Liver (tissue), 10 donors: ENCODE results near the gene COMMD4. TPM values are rescaled to one million over a fixed set of nuclear protein-coding genes. Genes with fewer than 3 reads are reported as not detected.
"Not testable (repeated sequence)": the region's sequence is repeated elsewhere in the genome, so short reads cannot be mapped to it uniquely, and the experiment has no call there.

Source experiments
- DNase-seq: peaks from one replicate; pipeline ENCODE4 v3.0.0-alpha.2; 2017; ENCODE audit warnings: low spot score
- H3K27ac ChIP-seq, 2 donors: one replicate each; pipeline ENCODE4 v1.7.0; 2013; ENCODE audit warnings: inconsistent platforms in 2 of 2, low read length in 2 of 2, control low read depth in 1 of 2, low read depth in 1 of 2, mild to moderate bottlenecking in 1 of 2
- H3K27me3 ChIP-seq, 4 donors: one replicate each; pipeline versions ENCODE4 v1.6.1 to v1.7.0; 2013; ENCODE audit warnings: low read length in 3 of 4, inconsistent platforms in 1 of 4, mild to moderate bottlenecking in 1 of 4, moderate library complexity in 1 of 4; ENCODE audit not compliant: control insufficient read depth in 4 of 4, insufficient read depth in 4 of 4
- H3K36me3 ChIP-seq, 4 donors: one replicate each; pipeline versions ENCODE4 v1.6.1 to v1.7.0; 2013; ENCODE audit warnings: low read length in 3 of 4, mild to moderate bottlenecking in 3 of 4, low read depth in 1 of 4, moderate library complexity in 1 of 4; ENCODE audit not compliant: control insufficient read depth in 4 of 4, insufficient read depth in 3 of 4
- H3K4me1 ChIP-seq, 4 donors: one replicate each; pipeline versions ENCODE4 v1.6.1 to v1.7.0; 2013; ENCODE audit warnings: low read length in 3 of 4, mild to moderate bottlenecking in 3 of 4, moderate library complexity in 1 of 4; ENCODE audit not compliant: control insufficient read depth in 4 of 4, insufficient read depth in 4 of 4
- H3K4me3 ChIP-seq, 3 donors: one replicate each; pipeline versions ENCODE4 v1.6.1 to v1.7.0; 2013; ENCODE audit warnings: low read length in 3 of 3, control low read depth in 1 of 3, low read depth in 1 of 3, mild to moderate bottlenecking in 1 of 3
- H3K9ac ChIP-seq, 2 donors: one replicate each; pipeline ENCODE4 v1.7.0; 2013; ENCODE audit warnings: low read length in 2 of 2, mild to moderate bottlenecking in 2 of 2, moderate library complexity in 2 of 2, control low read depth in 1 of 2, low read depth in 1 of 2
- H3K9me3 ChIP-seq, 4 donors: one replicate each; pipeline versions ENCODE4 v1.6.1 to v1.7.0; 2013; ENCODE audit warnings: low read length in 3 of 4; ENCODE audit not compliant: control insufficient read depth in 4 of 4
- HNF4G ChIP-seq: IDR thresholded peaks from 2 replicates; pipeline ENCODE4 v1.6.1; 2016; ENCODE audit warnings: antibody characterized with exemption
- MAX ChIP-seq: IDR thresholded peaks from 2 replicates; pipeline ENCODE4 v1.6.1; 2016; ENCODE audit warnings: antibody characterized with exemption
- RAD21 ChIP-seq, 2 donors: IDR thresholded peaks; 2 replicates each; pipeline ENCODE4 v1.6.1; 2016; ENCODE audit warnings: antibody characterized with exemption in 2 of 2, mild to moderate bottlenecking in 2 of 2
- REST ChIP-seq: IDR thresholded peaks from 2 replicates; pipeline ENCODE4 v1.6.1; 2016; ENCODE audit warnings: antibody characterized with exemption, mild to moderate bottlenecking
- SP1 ChIP-seq: IDR thresholded peaks from 2 replicates; pipeline ENCODE4 v1.6.1; 2018; ENCODE audit warnings: antibody characterized with exemption, mild to moderate bottlenecking
- WGBS: extraction: QIAGEN DNeasy Blood & Tissue Kit; methylation state at CpG from one replicate; pipeline ENCODE4 v1.1.7; 2013; 5-methylcytosine and 5-hydroxymethylcytosine counted together
- polyA plus RNA-seq, 2 donors: library from polyadenylated mRNA; stranded (reverse) in 1 of 2; unstranded in 1 of 2; fragments of 200-250 nt in 1 of 2; fragments of >200 nt in 1 of 2; fragmentation: Nextera tagmentation in 1 of 2; extraction: Ambion mirVana in 1 of 2; gene quantifications; one replicate each; pipeline versions ENCODE4 v1.2.1 to v1.2.3, GENCODE V29; 2013 to 2015
- small RNA-seq: library from RNA; depleted of rRNA; stranded (forward); fragments of <200 nt; gene quantifications from one replicate; pipeline ENCODE3, GENCODE V24; 2014
- total RNA-seq, 2 donors: library from RNA; depleted of rRNA; stranded (reverse); fragments of >200 nt; gene quantifications; one replicate each; pipeline ENCODE4 v1.2.3, GENCODE V29; 2014
- donor health status: healthy.
- donor health status: healthy.
- donor health status: healthy.
- donor health status: healthy.
- donor health status: healthy.

The COMMD4 gene
- total and polyA plus RNA-seq, 4 donors, result 21.2 to 56.0 (median 37.3) TPM

GRCh38 chr15:75380773-75381172, 44.9 kb downstream of the COMMD4 start:
- Histone ChIP-seq H3K27ac (no peak overlapping the region), H3K36me3 (peaks cover 7 to 46% (median 35%) of the 10 kb centered on the region in 4 donors)

GRCh38 chr15:75383986-75384385, 48.1 kb downstream of the COMMD4 start:
- peaks cover 11 to 62% (median 46%) of the 10 kb centered on the region in 4 donors for H3K36me3 ChIP-seq
- not testable (repeated sequence) for H3K27me3 ChIP-seq, DNase-seq, H3K9me3 ChIP-seq, H3K9ac ChIP-seq, H3K4me1 ChIP-seq, H3K27ac ChIP-seq, H3K4me3 ChIP-seq
- WGBS, result 51% methylated on average over 5 of the region's 5 CpGs

More at GRCh38 chr15:75380773-75381172, 44.9 kb downstream of the COMMD4 start:
- H3K4me1 ChIP-seq, result no peaks in the 10 kb centered on the region
- TF ChIP-seq HNF4G (no peak), REST (no peak), RAD21 (IDR thresholded peaks at IDR 0.05) (no peak), SP1 (no peak), MAX (no peak)
- H3K4me3 ChIP-seq, result no peak overlapping the region
- WGBS, result 85% methylated on average over 4 of the region's 4 CpGs
- DNase-seq, result no peak
- H3K9me3 ChIP-seq, result no peaks in the 10 kb centered on the region
- H3K27me3 ChIP-seq, result no peaks in the 10 kb centered on the region
- H3K9ac ChIP-seq, result no peak overlapping the region

Small RNAs within 50 kb of the gene (small RNA-seq; reads per million reads assigned to genes)
- gene RN7SL327P, result not detected

Other genes starting within 250 kb of the COMMD4 start
- 1 to 10 TPM; 2.3 to 4.0 TPM for gene C15orf39, start 134.2 kb upstream of the COMMD4 start, total RNA-seq
- gene C15orf39, start 134.2 kb upstream of the COMMD4 start, polyA plus RNA-seq, result 1 to 10 TPM; 1.2 to 3.7 TPM
- under 1 TPM in 1 of 2 donors, not detected in 1; 0.08 TPM for gene GOLGA6C, start 77.7 kb upstream of the COMMD4 start, total RNA-seq
- gene GOLGA6C, start 77.7 kb upstream of the COMMD4 start, polyA plus RNA-seq, result not detected
- under 1 TPM; 0.05 to 0.08 TPM for gene GOLGA6D, start 53.2 kb upstream of the COMMD4 start, total RNA-seq
- under 1 TPM; 0.02 to 0.06 TPM for gene GOLGA6D, start 53.2 kb upstream of the COMMD4 start, polyA plus RNA-seq
- gene NEIL1, start 11.0 kb downstream of the COMMD4 start, total RNA-seq, result 10 to 100 TPM in 1 of 2 donors, 1 to 10 TPM in 1; 5.3 to 25.8 TPM
- 10 to 100 TPM; 11.2 to 23.8 TPM for gene NEIL1, start 11.0 kb downstream of the COMMD4 start, polyA plus RNA-seq
- 100 to 1,000 TPM in 1 of 2 donors, 10 to 100 TPM in 1; 61.8 to 143 TPM for gene MAN2C1, start 32.5 kb downstream of the COMMD4 start, total RNA-seq
- gene MAN2C1, start 32.5 kb downstream of the COMMD4 start, polyA plus RNA-seq, result 10 to 100 TPM; 44.3 to 57.3 TPM
- gene SIN3A, start 115.6 kb downstream of the COMMD4 start, total RNA-seq, result 10 to 100 TPM; 19.6 to 21.9 TPM
- gene SIN3A, start 115.6 kb downstream of the COMMD4 start, polyA plus RNA-seq, result 1 to 10 TPM; 6.8 to 7.1 TPM
- gene PTPN9, start 243.3 kb downstream of the COMMD4 start, total RNA-seq, result 10 to 100 TPM in 1 of 2 donors, 1 to 10 TPM in 1; 8.4 to 14.1 TPM
- 1 to 10 TPM; 5.4 to 6.6 TPM for gene PTPN9, start 243.3 kb downstream of the COMMD4 start, polyA plus RNA-seq